Measurements from ENCODE around the gene GSG1L. TPM values are rescaled to one million over a fixed set of nuclear protein-coding genes. Genes with fewer than 3 reads are reported as not detected.

GSG1L gene
- total RNA-seq, 1 donor from 2014 or later, result not detected

- Mint-ChIP-seq H3K4me1 (ENCODE audit: low read depth) (no peaks in the 10 kb centered on the region), H3K9me3 (no peaks in the 10 kb centered on the region), H3K36me3 (ENCODE audit: low read depth) (peaks cover 3% of the 10 kb centered on the region), H3K27me3 (ENCODE audit: insufficient read depth) (no peaks in the 10 kb centered on the region), H3K4me3 (no peak overlapping the region), H3K27ac (no peak overlapping the region)
- DNase-seq (ENCODE audit: low spot score), result no peak
- intact Hi-C loops (cut with micrococcal nuclease), result no loop called here
Observed at GRCh38 chr16:27759301-27759871, 304.1 kb downstream of the GSG1L start.

GRCh38 chr16:27758544-27758943 is 305.0 kb downstream of the GSG1L start:
- intact Hi-C loops (cut with micrococcal nuclease), result no loop called here
- Mint-ChIP-seq H3K36me3 (ENCODE audit: low read depth) (peaks cover 3% of the 10 kb centered on the region), H3K27me3 (ENCODE audit: insufficient read depth) (no peaks in the 10 kb centered on the region), H3K4me1 (ENCODE audit: low read depth) (no peaks in the 10 kb centered on the region), H3K27ac (no peak overlapping the region), H3K4me3 (no peak overlapping the region), H3K9me3 (no peaks in the 10 kb centered on the region)
- no peak for DNase-seq (ENCODE audit: low spot score)

GRCh38 chr16:27756206-27756970 is 307.1 kb downstream of the GSG1L start:
- Mint-ChIP-seq H3K27ac (no peak overlapping the region), H3K9me3 (no peaks in the 10 kb centered on the region), H3K4me1 (ENCODE audit: low read depth) (no peaks in the 10 kb centered on the region), H3K36me3 (ENCODE audit: low read depth) (no peaks in the 10 kb centered on the region), H3K4me3 (no peak overlapping the region), H3K27me3 (ENCODE audit: insufficient read depth) (no peaks in the 10 kb centered on the region)
- no peak for DNase-seq (ENCODE audit: low spot score)
- intact Hi-C loops (cut with micrococcal nuclease), result no loop called here

- no peak for DNase-seq (ENCODE audit: low spot score)
- H3K9me3 Mint-ChIP-seq, result no peaks in the 10 kb centered on the region
- no peaks in the 10 kb centered on the region for H3K27me3 Mint-ChIP-seq (ENCODE audit: insufficient read depth)
- H3K27ac Mint-ChIP-seq, result no peak overlapping the region
- intact Hi-C loops (cut with micrococcal nuclease), result no loop called here
- H3K4me1 Mint-ChIP-seq (ENCODE audit: low read depth), result no peaks in the 10 kb centered on the region
- H3K4me3 Mint-ChIP-seq, result no peak overlapping the region
- no peaks in the 10 kb centered on the region for H3K36me3 Mint-ChIP-seq (ENCODE audit: low read depth)
Observed at GRCh38 chr16:27754788-27755690, 308.5 kb downstream of the GSG1L start.

- no peak overlapping the region for H3K27ac Mint-ChIP-seq
- no peaks in the 10 kb centered on the region for H3K9me3 Mint-ChIP-seq
- H3K4me1 Mint-ChIP-seq (ENCODE audit: low read depth), result peaks cover 6% of the 10 kb centered on the region
- no peaks in the 10 kb centered on the region for H3K36me3 Mint-ChIP-seq (ENCODE audit: low read depth)
- intact Hi-C loops (cut with micrococcal nuclease), result no loop called here
- H3K27me3 Mint-ChIP-seq (ENCODE audit: insufficient read depth), result no peaks in the 10 kb centered on the region
- H3K4me3 Mint-ChIP-seq, result no peak overlapping the region
- DNase-seq (ENCODE audit: low spot score), result no peak
Observed at GRCh38 chr16:27753563-27753962, 310.0 kb downstream of the GSG1L start.

GRCh38 chr16:27752241-27752640 is 311.3 kb downstream of the GSG1L start:
- Mint-ChIP-seq H3K4me3 (no peak overlapping the region), H3K27me3 (ENCODE audit: insufficient read depth) (no peaks in the 10 kb centered on the region)

GRCh38 chr16:27751676-27752075 is 311.8 kb downstream of the GSG1L start:
- Mint-ChIP-seq H3K27ac (no peak overlapping the region), H3K9me3 (no peaks in the 10 kb centered on the region), H3K4me3 (no peak overlapping the region), H3K4me1 (ENCODE audit: low read depth) (peaks cover 6% of the 10 kb centered on the region), H3K27me3 (ENCODE audit: insufficient read depth) (no peaks in the 10 kb centered on the region), H3K36me3 (ENCODE audit: low read depth) (no peaks in the 10 kb centered on the region)
- intact Hi-C loops (cut with micrococcal nuclease), result no loop called here
- DNase-seq (ENCODE audit: low spot score), result no peak

More at GRCh38 chr16:27752241-27752640, 311.3 kb downstream of the GSG1L start:
- no peaks in the 10 kb centered on the region for H3K9me3 Mint-ChIP-seq
- H3K27ac Mint-ChIP-seq, result no peak overlapping the region
- H3K36me3 Mint-ChIP-seq (ENCODE audit: low read depth), result no peaks in the 10 kb centered on the region
- intact Hi-C loops (cut with micrococcal nuclease), result no loop called here
- DNase-seq (ENCODE audit: low spot score), result no peak
- H3K4me1 Mint-ChIP-seq (ENCODE audit: low read depth), result peaks cover 6% of the 10 kb centered on the region

GRCh38 chr16:27751233-27751632 is 312.3 kb downstream of the GSG1L start:
- no peak overlapping the region for H3K27ac Mint-ChIP-seq
- intact Hi-C loops (cut with micrococcal nuclease), result no loop called here
- no peak for DNase-seq (ENCODE audit: low spot score)
- no peak overlapping the region for H3K4me3 Mint-ChIP-seq
- H3K4me1 Mint-ChIP-seq (ENCODE audit: low read depth), result peaks cover 6% of the 10 kb centered on the region
- no peaks in the 10 kb centered on the region for H3K36me3 Mint-ChIP-seq (ENCODE audit: low read depth)
- H3K27me3 Mint-ChIP-seq (ENCODE audit: insufficient read depth), result no peaks in the 10 kb centered on the region
- no peaks in the 10 kb centered on the region for H3K9me3 Mint-ChIP-seq

GRCh38 chr16:27749946-27750345 is 313.6 kb downstream of the GSG1L start:
- H3K27ac Mint-ChIP-seq, result no peak overlapping the region
- peaks cover 6% of the 10 kb centered on the region for H3K4me1 Mint-ChIP-seq (ENCODE audit: low read depth)
- H3K36me3 Mint-ChIP-seq (ENCODE audit: low read depth), result no peaks in the 10 kb centered on the region
- no peak overlapping the region for H3K4me3 Mint-ChIP-seq
- no peaks in the 10 kb centered on the region for H3K9me3 Mint-ChIP-seq
- intact Hi-C loops (cut with micrococcal nuclease), result no loop called here
- H3K27me3 Mint-ChIP-seq (ENCODE audit: insufficient read depth), result no peaks in the 10 kb centered on the region
- DNase-seq (ENCODE audit: low spot score), result no peak

- H3K4me1 Mint-ChIP-seq (ENCODE audit: low read depth), result peaks cover 6% of the 10 kb centered on the region
- no peaks in the 10 kb centered on the region for H3K9me3 Mint-ChIP-seq
Observed at GRCh38 chr16:27749547-27749875, 314.0 kb downstream of the GSG1L start.

GRCh38 chr16:27748868-27749546 is 314.5 kb downstream of the GSG1L start:
- intact Hi-C loops (cut with micrococcal nuclease), result no loop called here
- no peak overlapping the region for H3K27ac Mint-ChIP-seq
- no peak for DNase-seq (ENCODE audit: low spot score)
- H3K27me3 Mint-ChIP-seq (ENCODE audit: insufficient read depth), result no peaks in the 10 kb centered on the region
- no peaks in the 10 kb centered on the region for H3K36me3 Mint-ChIP-seq (ENCODE audit: low read depth)
- H3K4me3 Mint-ChIP-seq, result no peak overlapping the region
- peaks cover 6% of the 10 kb centered on the region for H3K4me1 Mint-ChIP-seq (ENCODE audit: low read depth)
- no peaks in the 10 kb centered on the region for H3K9me3 Mint-ChIP-seq

More at GRCh38 chr16:27749547-27749875, 314.0 kb downstream of the GSG1L start:
- no peaks in the 10 kb centered on the region for H3K27me3 Mint-ChIP-seq (ENCODE audit: insufficient read depth)
- intact Hi-C loops (cut with micrococcal nuclease), result no loop called here
- no peak for DNase-seq (ENCODE audit: low spot score)
- H3K27ac Mint-ChIP-seq, result no peak overlapping the region
- H3K4me3 Mint-ChIP-seq, result no peak overlapping the region
- H3K36me3 Mint-ChIP-seq (ENCODE audit: low read depth), result no peaks in the 10 kb centered on the region

- intact Hi-C loops (cut with micrococcal nuclease), result no loop called here
Observed at GRCh38 chr16:27747946-27748345, 315.6 kb downstream of the GSG1L start.

More at GRCh38 chr16:27747946-27748345, 315.6 kb downstream of the GSG1L start:
- H3K4me3 Mint-ChIP-seq, result no peak overlapping the region
- H3K9me3 Mint-ChIP-seq, result no peaks in the 10 kb centered on the region
- H3K27ac Mint-ChIP-seq, result no peak overlapping the region
- H3K4me1 Mint-ChIP-seq (ENCODE audit: low read depth), result peaks cover 6% of the 10 kb centered on the region
- H3K36me3 Mint-ChIP-seq (ENCODE audit: low read depth), result no peaks in the 10 kb centered on the region
- H3K27me3 Mint-ChIP-seq (ENCODE audit: insufficient read depth), result no peaks in the 10 kb centered on the region
- DNase-seq (ENCODE audit: low spot score), result no peak

Measured in activated T-helper 1 cell treated with anti-CD3 and anti-CD28 coated beads, Interleukin-12 subunit alpha, Interleukin-12 subunit beta, Interleukin-2, Interleukin-4 antibody, amounts not matched to agents 30 ng/mL and 10 ng/mL and 1 ng/mL, durations not matched to agents 14 hours and 24 hours and 36 hours (primary cell).